ENCODE data around the gene GOSR1.

GOSR1 gene

GRCh38 chr17:30477083-30477773, at the start of gene GOSR1 (continued):
- peak; percentile 33; the same call in 1 of the 2 replicates for TF ChIP-seq INSM2 (tag by site-specific recombination; IDR thresholded peaks at IDR 0.05)
- peak; percentile 60; the same call in 1 of the 2 replicates for TF ChIP-seq ZSCAN5A (tag by site-specific recombination; IDR thresholded peaks at IDR 0.05)
- TF ChIP-seq ZBTB8A (tag by site-specific recombination; IDR thresholded peaks at IDR 0.05) = peak; percentile 38; the same call in 1 of the 2 replicates
- TF ChIP-seq ZNF626 (tag by site-specific recombination; IDR thresholded peaks at IDR 0.05) = no peak
- TF ChIP-seq ZNF132 (tag by site-specific recombination; IDR thresholded peaks at IDR 0.05; ENCODE audit: borderline replicate concordance) = no peak
- TF ChIP-seq REST (tag by site-specific recombination; IDR thresholded peaks at IDR 0.05) = peak; percentile 62; the same call in 1 of the 2 replicates
- TF ChIP-seq FEZF1 (tag by site-specific recombination; IDR thresholded peaks at IDR 0.05) = no peak
- TF ChIP-seq BCL6B (tag by site-specific recombination; IDR thresholded peaks at IDR 0.05) = no peak
- no peak for TF ChIP-seq SALL2 (tag by site-specific recombination; IDR thresholded peaks at IDR 0.05; ENCODE audit: borderline replicate concordance)
- TF ChIP-seq GLIS2 (tag by site-specific recombination; IDR thresholded peaks at IDR 0.05) = no peak
- no peak for TF ChIP-seq ZNF658 (tag by site-specific recombination; IDR thresholded peaks at IDR 0.05)
- peak; percentile 88 for TF ChIP-seq SP7 (tag by site-specific recombination; IDR thresholded peaks at IDR 0.05)
- no peak for TF ChIP-seq SCRT2 (tag by site-specific recombination; IDR thresholded peaks at IDR 0.05)
- TF ChIP-seq ZFHX2 (tag by site-specific recombination; conservative IDR thresholded peaks at IDR 0.05) = peak; percentile 22; the same call in 1 of the 2 replicates
- no peak for TF ChIP-seq ZNF341 (tag by site-specific recombination; IDR thresholded peaks at IDR 0.05; ENCODE audit: low read depth)
- peak; percentile 92 for TF ChIP-seq ZNF518A (tag by site-specific recombination; conservative IDR thresholded peaks at IDR 0.05; ENCODE audit: low read depth)
- TF ChIP-seq ZBTB21 (tag by site-specific recombination; IDR thresholded peaks at IDR 0.05) = peak; percentile 88
- peak; percentile 73 for TF ChIP-seq ZXDB (tag by site-specific recombination; IDR thresholded peaks at IDR 0.05)
- TF ChIP-seq ZEB2 (tag by site-specific recombination; IDR thresholded peaks at IDR 0.05) = peak; percentile 61; the same call in 1 of the 2 replicates
- TF ChIP-seq TSHZ1 (tag by site-specific recombination; IDR thresholded peaks at IDR 0.05; ENCODE audit: borderline replicate concordance) = no peak
- TF ChIP-seq ZNF768 (tag by site-specific recombination; IDR thresholded peaks at IDR 0.05) = no peak; the same call in 1 of the 2 replicates
- peak; percentile 86 for TF ChIP-seq ZNF24 (tag by site-specific recombination; IDR thresholded peaks at IDR 0.05)
- TF ChIP-seq ZNF114 (tag by site-specific recombination; IDR thresholded peaks at IDR 0.05) = no peak

Data from HEK293 (cell line).